Hepatocyte (in vitro differentiated cells): ENCODE data around the gene PHACTR2. TPM values are rescaled to one million over a fixed set of nuclear protein-coding genes. Genes with fewer than 3 reads are reported as not detected.

ENCODE experiments used
- DNase-seq: peaks from one replicate; pipeline ENCODE4 v3.0.0-alpha.2; 2016; ENCODE audit warnings: low spot score
- H2AFZ ChIP-seq: fragments of 200-600 bp; sonication (generic); 2 replicates; pipeline ENCODE4 v1.6.0; 2016; ENCODE audit warnings: antibody characterized with exemption, mild to moderate bottlenecking
- H3K27ac ChIP-seq: fragments of 200-600 bp; sonication (generic); 2 replicates; pipeline ENCODE4 v1.5.1; 2016; ENCODE audit warnings: mild to moderate bottlenecking
- H3K27me3 ChIP-seq: fragments of 200-600 bp; sonication (generic); 2 replicates; pipeline ENCODE4 v1.6.1; 2016
- H3K36me3 ChIP-seq: fragments of 200-600 bp; sonication (generic); replicated peaks from 2 replicates; pipeline ENCODE4 v1.5.1; 2016; ENCODE audit warnings: low read depth; ENCODE audit not compliant: insufficient read depth
- H3K4me1 ChIP-seq: fragments of 200-600 bp; sonication (generic); 2 replicates; pipeline ENCODE4 v1.5.1; 2016; ENCODE audit warnings: mild to moderate bottlenecking, moderate library complexity; ENCODE audit not compliant: insufficient read depth
- H3K4me2 ChIP-seq: fragments of 200-600 bp; sonication (generic); 2 replicates; pipeline ENCODE4 v1.6.0; 2016
- H3K4me3 ChIP-seq: fragments of 200-600 bp; sonication (generic); 2 replicates; pipeline ENCODE4 v1.5.1; 2016; ENCODE audit warnings: mild to moderate bottlenecking
- H3K79me2 ChIP-seq: fragments of 200-600 bp; sonication (generic); 2 replicates; pipeline ENCODE4 v1.6.0; 2017; ENCODE audit warnings: mild to moderate bottlenecking
- H3K9me2 ChIP-seq: fragments of 200-600 bp; sonication (generic); replicated peaks from 2 replicates; pipeline ENCODE4 v1.6.0; 2017; ENCODE audit warnings: mild to moderate bottlenecking; ENCODE audit not compliant: insufficient read depth
- H3K9me3 ChIP-seq: fragments of 200-600 bp; sonication (generic); 2 replicates; pipeline ENCODE4 v1.5.1; 2016; ENCODE audit warnings: low read depth, mild to moderate bottlenecking
- H4K20me1 ChIP-seq: fragments of 200-600 bp; sonication (generic); 2 replicates; pipeline ENCODE4 v1.6.0; 2016; ENCODE audit warnings: mild to moderate bottlenecking; ENCODE audit not compliant: insufficient read depth, poor library complexity, severe bottlenecking
- CTCF ChIP-seq: fragments of 200-600 bp; sonication (generic); IDR thresholded peaks from 2 replicates; pipeline ENCODE4 v1.5.1; 2016; ENCODE audit warnings: antibody characterized with exemption, mild to moderate bottlenecking; ENCODE audit not compliant: poor library complexity
- EZH2 ChIP-seq: fragments of 200-600 bp; sonication (generic); IDR thresholded peaks from 2 replicates; pipeline ENCODE4 v1.6.1; 2016; ENCODE audit warnings: antibody characterized with exemption, mild to moderate bottlenecking, borderline replicate concordance
- EZH2phosphoT487 ChIP-seq: fragments of 200-600 bp; sonication (generic); IDR thresholded peaks from one replicate; pipeline ENCODE4 v1.6.1; 2018; ENCODE audit warnings: antibody characterized with exemption, mild to moderate bottlenecking, low read depth, moderate library complexity; ENCODE audit not compliant: unreplicated experiment, severe bottlenecking
- WGBS: methylation state at CpG from one replicate; pipeline ENCODE4 v1.1.6; 2016; ENCODE audit warnings: low lambda C conversion rate; ENCODE audit errors: missing lambda C conversion rate; 5-methylcytosine and 5-hydroxymethylcytosine counted together
- polyA plus RNA-seq: library from polyadenylated mRNA; unstranded; fragments of >200 nt; fragmentation: Nextera tagmentation; extraction: Ambion mirVana; gene quantifications from 2 replicates; pipeline ENCODE4 v1.2.1, GENCODE V29; 2016
- total RNA-seq: library from RNA; depleted of rRNA; stranded (reverse); fragments of >200 nt; gene quantifications from 2 replicates; pipeline ENCODE4 v1.2.3, GENCODE V29; 2014

The PHACTR2 gene
- total and polyA plus RNA-seq, 2 experiments from 2014 or later: 86.6 to 111 TPM

DNA sequence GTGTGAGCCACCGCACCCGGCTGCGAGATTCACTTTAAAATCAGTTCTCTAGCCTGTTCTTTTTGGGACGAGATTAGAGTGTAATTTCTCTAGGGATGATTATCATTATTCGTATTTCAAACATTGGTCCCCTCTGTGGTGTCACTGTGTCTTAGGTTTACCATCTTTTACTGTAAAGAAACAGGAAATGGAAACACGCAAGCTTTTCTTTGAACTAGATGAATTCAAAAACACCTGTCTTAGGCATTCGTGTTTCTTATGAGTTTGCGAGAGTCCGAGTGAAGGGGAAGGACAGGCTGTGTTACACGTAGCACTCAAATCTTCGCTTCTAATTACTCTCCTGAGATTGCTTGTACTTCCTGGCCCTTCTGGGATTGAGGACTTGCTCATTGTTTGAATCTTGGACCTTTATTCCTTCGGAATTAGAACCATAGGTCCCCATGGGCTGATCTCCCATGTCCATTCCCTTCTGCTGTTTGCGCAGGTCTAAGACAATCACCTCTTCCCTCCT, 61.6 kb downstream of the PHACTR2 start:
- no peak for DNase-seq
- H3K4me3 ChIP-seq: no peak overlapping the region
- no peak overlapping the region for H3K27ac ChIP-seq
- no peaks in the 10 kb centered on the region for H3K36me3 ChIP-seq
- peaks cover 74% of the 10 kb centered on the region for H3K79me2 ChIP-seq
- H4K20me1 ChIP-seq: no peaks in the 10 kb centered on the region
- TF ChIP-seq CTCF (no peak), EZH2 (no peak), EZH2phosphoT487 (no peak)
- no peak overlapping the region for H3K4me2 ChIP-seq
- no peaks in the 10 kb centered on the region for H3K9me2 ChIP-seq
- 97% methylated on average over 13 of the region's 13 CpGs for WGBS
- peaks cover 20% of the 10 kb centered on the region for H3K4me1 ChIP-seq
- H3K27me3 ChIP-seq: no peaks in the 10 kb centered on the region
- H3K9me3 ChIP-seq: no peaks in the 10 kb centered on the region
- H2AFZ ChIP-seq: no peak overlapping the region

DNA sequence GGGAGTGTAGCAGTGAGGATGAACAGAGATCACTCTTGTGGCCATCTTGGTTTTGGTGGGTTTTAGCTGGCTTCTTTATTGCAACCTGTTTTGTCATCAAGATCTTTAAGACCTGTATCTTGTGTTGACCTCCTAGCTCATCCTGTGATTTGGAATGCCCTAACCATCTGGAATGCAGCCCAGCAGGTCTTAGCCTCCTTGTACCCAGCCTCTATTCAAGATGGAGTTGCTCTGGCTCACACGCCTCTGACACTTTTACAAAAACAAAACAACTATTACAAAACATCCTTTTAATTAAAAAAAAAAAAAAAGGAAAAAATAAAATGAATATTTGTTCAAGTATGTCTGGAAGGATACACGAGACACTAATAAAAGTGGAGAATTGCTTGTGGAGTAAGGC, 62.4 kb downstream of the PHACTR2 start:
- Histone ChIP-seq H3K79me2 (peaks cover 66% of the 10 kb centered on the region), H3K4me3 (no peak overlapping the region), H4K20me1 (no peaks in the 10 kb centered on the region), H3K27ac (no peak overlapping the region), H3K36me3 (no peaks in the 10 kb centered on the region), H3K4me1 (peaks cover 28% of the 10 kb centered on the region), H2AFZ (no peak overlapping the region), H3K4me2 (no peak overlapping the region), H3K9me2 (no peaks in the 10 kb centered on the region), H3K9me3 (no peaks in the 10 kb centered on the region), H3K27me3 (no peaks in the 10 kb centered on the region)
- 91% methylated on average over 2 of the region's 2 CpGs for WGBS
- TF ChIP-seq CTCF (no peak), EZH2 (no peak), EZH2phosphoT487 (no peak)
- DNase-seq: no peak

- Histone ChIP-seq H3K9me3 (no peaks in the 10 kb centered on the region), H3K79me2 (peaks cover 61% of the 10 kb centered on the region), H3K4me2 (no peak overlapping the region), H4K20me1 (no peaks in the 10 kb centered on the region), H3K36me3 (no peaks in the 10 kb centered on the region), H3K4me3 (no peak overlapping the region), H2AFZ (no peak overlapping the region), H3K9me2 (no peaks in the 10 kb centered on the region), H3K4me1 (peaks cover 38% of the 10 kb centered on the region), H3K27me3 (no peaks in the 10 kb centered on the region), H3K27ac (no peak overlapping the region)
- WGBS: 94% methylated on average over 3 of the region's 3 CpGs
- TF ChIP-seq EZH2phosphoT487 (no peak), EZH2 (no peak), CTCF (no peak)
- no peak for DNase-seq
Measured at GRCh38 chr6:143741480-143741879, 63.7 kb downstream of the PHACTR2 start.
